HepG2 (cell line): ENCODE results near the gene DCC.

Source experiments
- ESRRA ChIP-seq: sonication (generic); formaldehyde crosslinking; IDR thresholded peaks from 2 replicates; pipeline ENCODE4 v1.5.1; 2020; ENCODE audit warnings: mild to moderate bottlenecking, low read depth, missing genetic modification reagents
- HDAC6 ChIP-seq: fragments of 200-600 bp; sonication (generic); IDR thresholded peaks from 2 replicates; pipeline ENCODE4 v1.7.0; 2017; ENCODE audit warnings: mild to moderate bottlenecking, antibody characterized with exemption, low read length, low read depth
- HNRNPLL ChIP-seq: fragments of 200-400 bp; formaldehyde crosslinking; IDR thresholded peaks from 2 replicates; pipeline ENCODE4 v1.6.1; 2017; ENCODE audit warnings: mild to moderate bottlenecking, low read depth, low read length; ENCODE audit not compliant: poor library complexity, severe bottlenecking
- POLR2A ChIP-seq, 2 experiments: IDR thresholded peaks; 2 replicates each; pipeline ENCODE4 v1.6.1; 2011; ENCODE audit warnings: low read depth in 2 of 2, low read length in 2 of 2, mild to moderate bottlenecking in 1 of 2, moderate library complexity in 1 of 2; ENCODE audit not compliant: insufficient read depth in 1 of 2
- POLR2AphosphoS5 ChIP-seq: IDR thresholded peaks from 2 replicates; pipeline ENCODE4 v1.6.1; 2012; ENCODE audit warnings: low read depth, low read length
- RXRA ChIP-seq: sonication (generic); formaldehyde crosslinking; IDR thresholded peaks from 2 replicates; pipeline ENCODE4 v1.5.1; 2020; ENCODE audit warnings: missing genetic modification reagents
- TBL1XR1 ChIP-seq: fragments of 150-350 bp; IDR thresholded peaks from 2 replicates; pipeline ENCODE4 v1.6.1; 2014; ENCODE audit warnings: borderline replicate concordance, low read length; ENCODE audit not compliant: partially characterized antibody
- ZNF232 ChIP-seq: sonication (generic); formaldehyde crosslinking; IDR thresholded peaks from 2 replicates; pipeline ENCODE4 v1.4.0; 2020; ENCODE audit warnings: missing genetic modification reagents, borderline replicate concordance
- ZNF329 ChIP-seq: sonication (generic); formaldehyde crosslinking; IDR thresholded peaks from 2 replicates; pipeline ENCODE4 v1.9.0; 2021; ENCODE audit warnings: low read depth, mild to moderate bottlenecking, missing genetic modification reagents
- ZNF768 ChIP-seq: sonication (generic); formaldehyde crosslinking; IDR thresholded peaks from 2 replicates; pipeline ENCODE4 v1.4.0; 2020; ENCODE audit warnings: missing genetic modification reagents
- TF ChIP-seq, protein P1 (sequence below): sonication (generic); formaldehyde crosslinking; IDR thresholded peaks from 2 replicates; pipeline ENCODE4 v1.5.0; 2020; ENCODE audit warnings: mild to moderate bottlenecking, missing genetic modification reagents, moderate library complexity
- TF ChIP-seq, protein P2 (sequence below): sonication (generic); formaldehyde crosslinking; IDR thresholded peaks from 2 replicates; pipeline ENCODE4 v1.8.0; 2022; ENCODE audit warnings: low read depth, missing genetic modification reagents

DNA sequence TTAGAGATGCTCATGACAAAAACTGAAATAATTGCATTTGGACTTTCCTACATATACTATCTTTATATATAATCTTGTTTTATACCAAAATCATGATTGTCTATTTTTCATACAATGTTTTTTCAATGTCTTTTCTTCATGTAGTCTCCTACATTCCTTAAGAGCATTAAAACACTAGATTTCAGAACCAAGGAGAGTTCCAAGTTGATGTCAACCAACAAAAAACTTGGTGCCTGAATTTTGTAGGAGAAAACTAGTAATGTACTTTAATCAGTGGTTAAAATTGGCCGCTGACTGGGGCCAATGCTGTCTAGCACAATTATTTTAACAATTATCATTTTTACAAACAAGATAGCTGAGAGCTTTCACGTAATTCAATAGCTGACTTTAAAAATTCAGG lies 678.8 kb downstream of the DCC start:
- TF ChIP-seq, protein P1, sequence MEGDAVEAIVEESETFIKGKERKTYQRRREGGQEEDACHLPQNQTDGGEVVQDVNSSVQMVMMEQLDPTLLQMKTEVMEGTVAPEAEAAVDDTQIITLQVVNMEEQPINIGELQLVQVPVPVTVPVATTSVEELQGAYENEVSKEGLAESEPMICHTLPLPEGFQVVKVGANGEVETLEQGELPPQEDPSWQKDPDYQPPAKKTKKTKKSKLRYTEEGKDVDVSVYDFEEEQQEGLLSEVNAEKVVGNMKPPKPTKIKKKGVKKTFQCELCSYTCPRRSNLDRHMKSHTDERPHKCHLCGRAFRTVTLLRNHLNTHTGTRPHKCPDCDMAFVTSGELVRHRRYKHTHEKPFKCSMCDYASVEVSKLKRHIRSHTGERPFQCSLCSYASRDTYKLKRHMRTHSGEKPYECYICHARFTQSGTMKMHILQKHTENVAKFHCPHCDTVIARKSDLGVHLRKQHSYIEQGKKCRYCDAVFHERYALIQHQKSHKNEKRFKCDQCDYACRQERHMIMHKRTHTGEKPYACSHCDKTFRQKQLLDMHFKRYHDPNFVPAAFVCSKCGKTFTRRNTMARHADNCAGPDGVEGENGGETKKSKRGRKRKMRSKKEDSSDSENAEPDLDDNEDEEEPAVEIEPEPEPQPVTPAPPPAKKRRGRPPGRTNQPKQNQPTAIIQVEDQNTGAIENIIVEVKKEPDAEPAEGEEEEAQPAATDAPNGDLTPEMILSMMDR (CRISPR knock-in tag), result no peak
- TF ChIP-seq POLR2A (IDR thresholded peaks at IDR 0.05; ENCODE audit: insufficient read depth in 1 of 2, low read depth in 2 of 2, low read length in 2 of 2), result no peak
- TF ChIP-seq HNRNPLL, result no peak
- TF ChIP-seq, protein P2, sequence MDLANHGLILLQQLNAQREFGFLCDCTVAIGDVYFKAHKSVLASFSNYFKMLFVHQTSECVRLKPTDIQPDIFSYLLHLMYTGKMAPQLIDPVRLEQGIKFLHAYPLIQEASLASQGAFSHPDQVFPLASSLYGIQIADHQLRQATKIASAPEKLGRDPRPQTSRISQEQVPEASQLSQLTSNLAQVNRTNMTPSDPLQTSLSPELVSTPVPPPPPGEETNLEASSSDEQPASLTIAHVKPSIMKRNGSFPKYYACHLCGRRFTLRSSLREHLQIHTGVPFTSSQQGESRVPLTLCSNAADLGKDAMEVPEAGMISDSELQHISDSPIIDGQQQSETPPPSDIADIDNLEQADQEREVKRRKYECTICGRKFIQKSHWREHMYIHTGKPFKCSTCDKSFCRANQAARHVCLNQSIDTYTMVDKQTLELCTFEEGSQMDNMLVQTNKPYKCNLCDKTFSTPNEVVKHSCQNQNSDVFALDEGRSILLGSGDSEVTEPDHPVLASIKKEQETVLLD (CRISPR knock-in tag), result no peak
- no peak for TF ChIP-seq RXRA
- no peak for TF ChIP-seq ZNF329 (CRISPR knock-in tag)
- TF ChIP-seq ESRRA (CRISPR knock-in tag), result no peak
- no peak for TF ChIP-seq HDAC6
- no peak for TF ChIP-seq ZNF232
- TF ChIP-seq POLR2AphosphoS5, result no peak
- TF ChIP-seq ZNF768 (CRISPR knock-in tag), result no peak
- TF ChIP-seq TBL1XR1, result no peak
